Pancreas (tissue), 10 donors: ENCODE data around the gene PMPCA. TPM values are rescaled to one million over a fixed set of nuclear protein-coding genes. Genes with fewer than 3 reads are reported as not detected.
"Not testable (repeated sequence)": the region's sequence is repeated elsewhere in the genome, so short reads cannot be mapped to it uniquely, and the experiment has no call there.

Experiments used
- ATAC-seq, 4 donors: fragments of 200-7000 bp; cut with Tn5 transposase; one replicate each; pipeline versions ENCODE4 v1.8.0 to v1.9.1; 2020; ENCODE audit warnings: mild to moderate bottlenecking in 4 of 4, moderate library complexity in 4 of 4
- DNase-seq, 6 donors: peaks; one replicate each; pipeline ENCODE4 v3.0.0-alpha.2; 2020
- FAIRE-seq: peaks from 2 replicates; lab custom pipeline; 2012; peaks lifted over from hg19 to GRCh38; lab: Jason Lieb, UNC
- H3K27ac ChIP-seq, 4 donors: fragments of 200-600 bp; sonication (generic); 1 replicate in 3 of 4; 2 replicates in 1 of 4; pipeline versions ENCODE4 v1.5.0 to v1.8.0; 2020
- H3K27me3 ChIP-seq, 4 donors: fragments of 200-600 bp; one replicate each; pipeline ENCODE4 v1.8.0; 2021
- H3K36me3 ChIP-seq, 3 donors: fragments of 200-600 bp; sonication (generic) in 1 of 3; one replicate each; pipeline versions ENCODE4 v1.5.0 to v1.8.0; 2020 to 2021
- H3K4me1 ChIP-seq, 3 donors: fragments of 200-600 bp; one replicate each; pipeline ENCODE4 v1.8.0; 2021
- H3K4me3 ChIP-seq, 4 donors: fragments of 200-600 bp; sonication (generic) in 2 of 4; one replicate each; pipeline versions ENCODE4 v1.5.0 to v1.8.0; 2020 to 2021
- H3K9me3 ChIP-seq, 4 donors: fragments of 200-600 bp; one replicate each; pipeline ENCODE4 v1.8.0; 2021
- CTCF ChIP-seq, 4 donors: fragments of 200-600 bp; sonication (generic) in 3 of 4; IDR thresholded peaks; one replicate each; pipeline versions ENCODE4 v1.5.0 to v1.8.0; 2021; ENCODE audit warnings: antibody characterized with exemption in 4 of 4
- WGBS, 2 donors: extraction: QIAGEN DNeasy Blood & Tissue Kit; methylation state at CpG; one replicate each; pipeline ENCODE4 v1.1.7; 2013; 5-methylcytosine and 5-hydroxymethylcytosine counted together
- intact Hi-C, 3 donors: fragments of 100-400 bp; cut with DNase I; formaldehyde crosslinking; loops; one replicate each; pipeline versions ENCODE4 v1.11.1 to v1.14.2; 2022
- polyA plus RNA-seq, 2 donors: library from polyadenylated mRNA; stranded (reverse); fragments of 200-250 nt; gene quantifications; one replicate each; pipeline ENCODE4 v1.2.3, GENCODE V29; 2013
- total RNA-seq, 6 donors: library from RNA; stranded (reverse); fragmentation: NEBNext Ultra II Directional in 4 of 6; extraction: Animal tissue kit (Norgen Biotek cat#: 25700) in 4 of 6; gene quantifications; one replicate each; pipeline versions ENCODE4 v1.2.1 to v1.2.4, GENCODE V29; 2021 to 2023
- donor health status: healthy with polysubstance abuse.
- donor health status: DM: no; HTN: no; CAD: no; lungs with moderate emphysema.
- donor health status: DM: no; HTN: no; CAD: no.
- donor health status: control.
- donor health status: control.
- donor health status: Bipolar disorder and iron deficiency.
- donor health status: DM: yes; HTN: yes; CAD: no.
- donor health status: DM: no; HTN: no; CAD: no.
- donor health status: DM: no; HTN: no; CAD: no.
- donor health status: DM: yes; HTN: yes; CAD: no.

The PMPCA gene
- total and polyA plus RNA-seq, 8 donors = 16.3 to 51.4 (median 19.5) TPM

DNA sequence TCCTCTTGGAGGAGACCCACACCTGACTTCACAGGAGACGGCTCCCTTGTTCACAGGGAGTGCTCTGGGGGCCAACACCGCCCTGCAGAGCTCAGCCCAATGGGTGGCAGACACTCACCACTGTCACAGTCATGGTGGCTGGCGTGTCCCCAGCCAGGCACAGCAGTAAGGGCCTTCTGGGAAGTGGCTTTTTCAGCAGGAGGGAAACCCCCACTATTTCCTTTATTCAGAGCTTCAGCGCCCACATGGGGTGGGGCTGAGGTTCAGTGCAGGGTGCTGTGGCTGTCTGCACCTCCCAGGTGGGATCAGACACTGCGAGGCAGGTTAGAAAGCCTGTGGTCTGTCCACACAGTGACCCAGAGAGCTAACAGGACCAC lies 6.9 kb upstream of the PMPCA start:
- FAIRE-seq = no peak
- no peak for TF ChIP-seq CTCF (IDR thresholded peaks at IDR 0.05)
- Histone ChIP-seq H3K9me3 (no peaks in the 10 kb centered on the region), H3K27me3 (no peaks in the 10 kb centered on the region), H3K4me3 (no peak overlapping the region), H3K36me3 (peaks cover 0 to 19% (median 6%) of the 10 kb centered on the region in 3 donors), H3K4me1 (peaks cover 0 to 9% (median 7%) of the 10 kb centered on the region in 3 donors), H3K27ac (no peak overlapping the region)
- no peak for DNase-seq
- intact Hi-C loops = loop anchor here in 1 of 3 donors (5.0 kb wide), 1 partner anchor 229 kb away; no protein-coding TSS in a partner anchor
- 93 to 94% methylated on average over 5 of the region's 5 CpGs for WGBS, 2 donors
- no peak for ATAC-seq

DNA sequence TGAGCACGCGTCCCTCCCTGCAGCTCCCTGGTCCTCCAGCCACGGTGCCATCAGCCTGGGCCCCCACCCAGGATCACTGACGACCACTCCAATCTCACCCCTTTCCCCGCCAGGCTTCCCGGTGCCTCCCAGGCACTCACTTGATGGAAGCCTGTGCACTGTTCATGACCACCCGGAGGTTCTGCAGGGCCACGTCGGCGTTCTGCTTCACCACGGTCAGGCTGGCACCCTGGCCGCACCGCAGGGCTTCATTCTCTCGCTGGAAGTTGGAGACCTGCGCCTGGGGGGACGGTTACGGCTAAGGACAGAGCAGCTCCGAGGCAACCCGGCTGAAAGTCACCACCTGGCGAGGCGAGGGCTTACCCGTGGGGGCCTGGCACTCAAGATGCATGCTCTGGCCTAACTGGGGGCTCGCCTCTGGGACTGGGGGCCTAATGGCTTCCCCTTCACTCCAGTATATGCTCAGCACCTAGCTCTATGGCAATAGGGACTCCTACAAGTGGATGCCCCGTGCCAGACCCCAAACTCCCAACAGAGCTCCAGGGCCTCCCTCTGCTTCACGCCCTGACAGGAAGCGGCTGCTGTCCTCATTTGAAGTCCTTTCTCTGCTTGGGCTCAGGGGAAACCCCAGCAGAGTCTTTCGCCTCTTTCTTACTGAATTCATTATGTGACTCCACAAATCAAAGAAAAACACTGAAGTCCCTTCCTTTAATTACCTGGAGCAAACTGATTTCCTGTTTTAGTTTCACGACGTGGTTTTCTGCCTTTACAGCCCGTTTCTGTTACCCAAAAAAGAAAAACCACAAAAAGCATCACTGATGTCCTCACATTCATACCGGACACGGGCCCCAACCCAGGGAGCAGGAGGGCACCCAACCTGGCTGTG lies 6.3 kb upstream of the PMPCA start:
- DNase-seq (peak in 1 of 6 donors; percentile 58), FAIRE-seq (no peak), ATAC-seq (no peak)
- Histone ChIP-seq H3K27ac (no peak overlapping the region), H3K4me1 (peaks cover 0 to 5% (median under 1%) of the 10 kb centered on the region in 3 donors), H3K36me3 (peaks cover 0 to 19% (median 6%) of the 10 kb centered on the region in 3 donors), H3K9me3 (no peaks in the 10 kb centered on the region), H3K4me3 (no peak overlapping the region), H3K27me3 (no peaks in the 10 kb centered on the region)
- WGBS, 2 donors = 90 to 92% methylated on average over 32 of the region's 32 CpGs
- no peak for TF ChIP-seq CTCF (IDR thresholded peaks at IDR 0.05)
- intact Hi-C loops = loop anchor here in 1 of 3 donors (5.0 kb wide), 1 partner anchor 228 kb away; no protein-coding TSS in a partner anchor

DNA sequence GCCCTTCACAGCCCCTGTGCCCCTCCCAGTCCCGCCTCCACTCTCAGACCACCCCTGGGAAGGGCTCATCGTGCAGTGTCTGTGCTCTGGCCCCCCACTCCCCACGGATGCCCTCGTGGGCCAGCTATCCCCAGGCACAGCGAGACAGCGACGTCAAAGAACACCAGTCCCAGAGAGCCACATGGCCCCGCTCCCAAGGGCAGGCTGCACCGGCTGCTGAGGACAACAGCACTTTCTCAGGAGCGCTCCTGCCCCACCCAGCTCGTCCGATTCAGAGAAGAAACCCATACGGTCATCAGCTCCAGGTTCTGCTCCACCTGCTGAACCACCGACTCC lies 5.7 kb upstream of the PMPCA start:
- DNase-seq = peak in 1 of 6 donors; percentile 66
- Histone ChIP-seq H3K4me1 (peaks cover 0 to 10% (median 5%) of the 10 kb centered on the region in 3 donors), H3K4me3 (no peak overlapping the region), H3K27me3 (no peaks in the 10 kb centered on the region), H3K9me3 (no peaks in the 10 kb centered on the region), H3K27ac (no peak overlapping the region), H3K36me3 (peaks cover 0 to 19% (median 6%) of the 10 kb centered on the region in 3 donors)
- TF ChIP-seq CTCF (IDR thresholded peaks at IDR 0.05) = no peak
- WGBS, 2 donors = 87 to 88% methylated on average over 14 of the region's 14 CpGs
- no peak for FAIRE-seq
- intact Hi-C loops = loop anchor here in 1 of 3 donors (5.0 kb wide), 1 partner anchor 228 kb away; no protein-coding TSS in a partner anchor
- no peak for ATAC-seq

- H3K27ac ChIP-seq = no peak overlapping the region
- no peaks in the 10 kb centered on the region for H3K27me3 ChIP-seq
- H3K36me3 ChIP-seq = peaks cover 0 to 19% (median 6%) of the 10 kb centered on the region in 3 donors
- FAIRE-seq (no peak), DNase-seq (no peak), ATAC-seq (no peak)
- intact Hi-C loops = no loop called here
- no peak overlapping the region for H3K4me3 ChIP-seq
- peaks cover 0 to 10% (median 5%) of the 10 kb centered on the region in 3 donors for H3K4me1 ChIP-seq
- H3K9me3 ChIP-seq = no peaks in the 10 kb centered on the region
- WGBS, 2 donors = 76 to 81% methylated on average over 7 of the region's 7 CpGs
- no peak for TF ChIP-seq CTCF (IDR thresholded peaks at IDR 0.05)
Observed at GRCh38 chr9:136405481-136405880, 5.0 kb upstream of the PMPCA start.

DNA sequence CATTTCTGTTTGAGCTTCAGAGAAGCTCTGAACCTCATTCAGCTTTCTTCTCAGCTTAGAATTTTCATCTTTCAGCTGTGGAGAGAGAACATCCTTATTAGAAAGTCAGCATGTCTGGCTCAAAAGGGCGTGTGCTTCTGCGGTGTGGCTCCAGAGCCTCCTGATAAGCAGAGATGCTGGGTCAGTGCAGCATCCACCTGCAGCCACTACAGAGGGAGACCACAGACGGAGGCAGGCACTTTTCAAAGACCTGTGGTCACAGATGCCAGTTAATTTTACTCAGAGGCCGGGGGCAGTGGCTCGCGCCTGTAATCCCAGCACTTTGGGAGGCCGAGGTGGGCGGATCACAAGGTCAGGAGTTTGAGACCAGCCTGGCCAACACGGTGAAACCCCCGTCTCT lies 4.6 kb upstream of the PMPCA start:
- H3K27ac ChIP-seq, H3K27me3 ChIP-seq, intact Hi-C loops, H3K9me3 ChIP-seq, DNase-seq, H3K4me3 ChIP-seq, FAIRE-seq, H3K4me1 ChIP-seq, ATAC-seq: not testable (repeated sequence)
- peaks cover 0 to 19% (median 6%) of the 10 kb centered on the region in 3 donors for H3K36me3 ChIP-seq
- WGBS, 2 donors = 88 to 89% methylated on average over 10 of the region's 10 CpGs

- H3K36me3 ChIP-seq = peaks cover 0 to 19% (median 6%) of the 10 kb centered on the region in 3 donors
- 89 to 92% methylated on average over 28 of the region's 28 CpGs for WGBS, 2 donors
Observed at GRCh38 chr9:136407061-136407460, 3.4 kb upstream of the PMPCA start.

More at GRCh38 chr9:136407061-136407460, 3.4 kb upstream of the PMPCA start:
- H3K4me3 ChIP-seq, intact Hi-C loops, H3K27ac ChIP-seq, FAIRE-seq, ATAC-seq, H3K27me3 ChIP-seq, H3K9me3 ChIP-seq: not testable (repeated sequence)
- H3K4me1 ChIP-seq = peaks cover 0 to 15% (median 13%) of the 10 kb centered on the region in 3 donors
- peak in 2 of 6 donors; percentile 35 to 55 for DNase-seq
